Stomach (tissue), 9 donors: Measurements from ENCODE around the gene BPIFB6. TPM values are rescaled to one million over a fixed set of nuclear protein-coding genes. Genes with fewer than 3 reads are reported as not detected.

Experiments used
- DNase-seq, 2 donors: peaks; one replicate each; pipeline versions ENCODE4 v3.0.0 to v3.0.0-alpha.2; 2013 to 2019
- H3K27ac ChIP-seq, 5 donors: fragments of 200-600 bp in 4 of 5; sonication (generic) in 4 of 5; one replicate each; pipeline ENCODE4 v1.5.1; 2013 to 2019; ENCODE audit warnings: mild to moderate bottlenecking in 1 of 5, moderate library complexity in 1 of 5
- H3K27me3 ChIP-seq, 3 donors: fragments of 200-600 bp; sonication (generic); one replicate each; pipeline ENCODE4 v1.5.1; 2017 to 2019; ENCODE audit warnings: mixed run types in 1 of 3
- H3K36me3 ChIP-seq, 4 donors: fragments of 200-600 bp; sonication (generic); 1 replicate in 3 of 4; 2 replicates in 1 of 4; pipeline ENCODE4 v1.5.1; 2016 to 2019
- H3K4me1 ChIP-seq, 4 donors: fragments of 200-600 bp; sonication (generic); one replicate each; pipeline ENCODE4 v1.5.1; 2016 to 2019
- H3K4me3 ChIP-seq, 4 donors: fragments of 200-600 bp; sonication (generic) in 3 of 4; one replicate each; pipeline ENCODE4 v1.5.1; 2016 to 2019; ENCODE audit warnings: mild to moderate bottlenecking in 1 of 4
- H3K9me3 ChIP-seq, 4 donors: fragments of 200-600 bp; sonication (generic); one replicate each; pipeline ENCODE4 v1.5.1; 2016 to 2019
- CTCF ChIP-seq, 7 experiments: fragments of 450-650 bp in 4 of 7; fragments of 200-600 bp in 3 of 7; sonication (generic) in 3 of 7; IDR thresholded peaks; one replicate each; pipeline ENCODE4 v1.5.1; 2016 to 2019; ENCODE audit warnings: antibody characterized with exemption in 7 of 7, control low read depth in 2 of 7, mild to moderate bottlenecking in 1 of 7
- EP300 ChIP-seq: sonication (generic); formaldehyde crosslinking; IDR thresholded peaks from one replicate; pipeline ENCODE4 v1.6.1; 2017; ENCODE audit warnings: antibody characterized with exemption
- POLR2A ChIP-seq, 4 donors: fragments of 450-650 bp; IDR thresholded peaks; one replicate each; pipeline ENCODE4 v1.6.1; 2016; ENCODE audit warnings: antibody characterized with exemption in 4 of 4, control low read depth in 2 of 4, mild to moderate bottlenecking in 1 of 4, moderate library complexity in 1 of 4
- POLR2AphosphoS5 ChIP-seq, 3 donors: sonication (generic); formaldehyde crosslinking; IDR thresholded peaks; one replicate each; pipeline ENCODE4 v1.6.1; 2016; ENCODE audit warnings: antibody characterized with exemption in 3 of 3
- WGBS, 5 donors: extraction: QIAGEN DNeasy Blood & Tissue Kit in 3 of 5; methylation state at CpG; one replicate each; pipeline versions ENCODE4 v1.1.5 to v1.1.7; 2013 to 2018; 5-methylcytosine and 5-hydroxymethylcytosine counted together
- intact Hi-C: fragments of 100-400 bp; cut with DNase I; formaldehyde crosslinking; loops from one replicate; pipeline ENCODE4 v1.15.1; 2023; ENCODE audit warnings: low total_unique reads
- polyA plus RNA-seq, 3 donors: library from polyadenylated mRNA; stranded (reverse); fragments of 200-250 nt; gene quantifications; one replicate each; pipeline ENCODE4 v1.2.3, GENCODE V29; 2013
- total RNA-seq, 5 donors: library from RNA; depleted of rRNA; stranded (reverse); fragments of >200 nt; gene quantifications; one replicate each; pipeline versions ENCODE4 v1.1.0 to v1.2.3, GENCODE V29; 2014 to 2016
- donor health status: healthy with polysubstance abuse.
- donor health status: Bipolar disorder and iron deficiency.
- donor health status: healthy.

BPIFB6 gene
- total and polyA plus RNA-seq, 8 donors: not detected

GRCh38 chr20:33072362-33072761 is 40.9 kb downstream of the BPIFB6 start:
- TF ChIP-seq CTCF (IDR thresholded peaks at IDR 0.05) (no peak), POLR2A (IDR thresholded peaks at IDR 0.05) (no peak), POLR2AphosphoS5 (IDR thresholded peaks at IDR 0.05) (no peak), EP300 (no peak)
- no peak for DNase-seq
- intact Hi-C loops: no loop called here
- Histone ChIP-seq H3K4me1 (no peaks in the 10 kb centered on the region), H3K27me3 (peaks cover 0 to 40% (median 5%) of the 10 kb centered on the region in 3 donors), H3K4me3 (no peak overlapping the region), H3K36me3 (no peaks in the 10 kb centered on the region), H3K27ac (no peak overlapping the region), H3K9me3 (no peaks in the 10 kb centered on the region)
- 82 to 91% (median 88%) methylated on average over 4 of the region's 4 CpGs for WGBS, 5 donors

GRCh38 chr20:33072813-33073212 is 41.4 kb downstream of the BPIFB6 start:
- WGBS, 5 donors: 66 to 83% (median 77%) methylated on average over 2 of the region's 2 CpGs
- Histone ChIP-seq H3K36me3 (no peaks in the 10 kb centered on the region), H3K9me3 (no peaks in the 10 kb centered on the region), H3K27me3 (peaks cover 0 to 40% (median 5%) of the 10 kb centered on the region in 3 donors), H3K4me3 (no peak overlapping the region), H3K4me1 (no peaks in the 10 kb centered on the region), H3K27ac (no peak overlapping the region)
- intact Hi-C loops: no loop called here
- TF ChIP-seq POLR2A (IDR thresholded peaks at IDR 0.05) (no peak), EP300 (no peak), POLR2AphosphoS5 (IDR thresholded peaks at IDR 0.05) (no peak), CTCF (IDR thresholded peaks at IDR 0.05) (no peak)
- no peak for DNase-seq

GRCh38 chr20:33074675-33075074 is 43.2 kb downstream of the BPIFB6 start:
- Histone ChIP-seq H3K27ac (no peak overlapping the region), H3K4me3 (no peak overlapping the region), H3K4me1 (no peaks in the 10 kb centered on the region), H3K36me3 (no peaks in the 10 kb centered on the region), H3K27me3 (peaks cover 0 to 40% (median 5%) of the 10 kb centered on the region in 3 donors), H3K9me3 (no peaks in the 10 kb centered on the region)
- intact Hi-C loops: loop anchor here (5.0 kb wide), 1 partner anchor 177 kb away; no protein-coding TSS in a partner anchor
- TF ChIP-seq POLR2A (IDR thresholded peaks at IDR 0.05) (no peak), EP300 (no peak), CTCF (IDR thresholded peaks at IDR 0.05) (no peak), POLR2AphosphoS5 (IDR thresholded peaks at IDR 0.05) (no peak)
- no peak for DNase-seq
- WGBS, 5 donors: 76 to 83% (median 78%) methylated on average over 2 of the region's 2 CpGs

GRCh38 chr20:33075281-33075680 is 43.8 kb downstream of the BPIFB6 start:
- Histone ChIP-seq H3K4me1 (no peaks in the 10 kb centered on the region), H3K36me3 (no peaks in the 10 kb centered on the region), H3K4me3 (no peak overlapping the region), H3K9me3 (no peaks in the 10 kb centered on the region), H3K27me3 (peaks cover 0 to 38% (median 5%) of the 10 kb centered on the region in 3 donors), H3K27ac (no peak overlapping the region)
- DNase-seq: no peak
- TF ChIP-seq EP300 (no peak), CTCF (IDR thresholded peaks at IDR 0.05) (no peak), POLR2A (IDR thresholded peaks at IDR 0.05) (no peak), POLR2AphosphoS5 (IDR thresholded peaks at IDR 0.05) (no peak)
- intact Hi-C loops: loop anchor here (5.0 kb wide), 1 partner anchor 178 kb away; no protein-coding TSS in a partner anchor
- 35 to 59% (median 53%) methylated on average over 6 of the region's 6 CpGs for WGBS, 5 donors
